NCI-H226 (cell line): ENCODE results near the gene ATP8B2.
"Not testable (repeated sequence)": the region's sequence is repeated elsewhere in the genome, so short reads cannot be mapped to it uniquely, and the experiment has no call there.

Experiments used
- DNase-seq: peaks from one replicate; pipeline ENCODE4 v3.0.0-alpha.2; 2015

ATP8B2 gene, protein sequence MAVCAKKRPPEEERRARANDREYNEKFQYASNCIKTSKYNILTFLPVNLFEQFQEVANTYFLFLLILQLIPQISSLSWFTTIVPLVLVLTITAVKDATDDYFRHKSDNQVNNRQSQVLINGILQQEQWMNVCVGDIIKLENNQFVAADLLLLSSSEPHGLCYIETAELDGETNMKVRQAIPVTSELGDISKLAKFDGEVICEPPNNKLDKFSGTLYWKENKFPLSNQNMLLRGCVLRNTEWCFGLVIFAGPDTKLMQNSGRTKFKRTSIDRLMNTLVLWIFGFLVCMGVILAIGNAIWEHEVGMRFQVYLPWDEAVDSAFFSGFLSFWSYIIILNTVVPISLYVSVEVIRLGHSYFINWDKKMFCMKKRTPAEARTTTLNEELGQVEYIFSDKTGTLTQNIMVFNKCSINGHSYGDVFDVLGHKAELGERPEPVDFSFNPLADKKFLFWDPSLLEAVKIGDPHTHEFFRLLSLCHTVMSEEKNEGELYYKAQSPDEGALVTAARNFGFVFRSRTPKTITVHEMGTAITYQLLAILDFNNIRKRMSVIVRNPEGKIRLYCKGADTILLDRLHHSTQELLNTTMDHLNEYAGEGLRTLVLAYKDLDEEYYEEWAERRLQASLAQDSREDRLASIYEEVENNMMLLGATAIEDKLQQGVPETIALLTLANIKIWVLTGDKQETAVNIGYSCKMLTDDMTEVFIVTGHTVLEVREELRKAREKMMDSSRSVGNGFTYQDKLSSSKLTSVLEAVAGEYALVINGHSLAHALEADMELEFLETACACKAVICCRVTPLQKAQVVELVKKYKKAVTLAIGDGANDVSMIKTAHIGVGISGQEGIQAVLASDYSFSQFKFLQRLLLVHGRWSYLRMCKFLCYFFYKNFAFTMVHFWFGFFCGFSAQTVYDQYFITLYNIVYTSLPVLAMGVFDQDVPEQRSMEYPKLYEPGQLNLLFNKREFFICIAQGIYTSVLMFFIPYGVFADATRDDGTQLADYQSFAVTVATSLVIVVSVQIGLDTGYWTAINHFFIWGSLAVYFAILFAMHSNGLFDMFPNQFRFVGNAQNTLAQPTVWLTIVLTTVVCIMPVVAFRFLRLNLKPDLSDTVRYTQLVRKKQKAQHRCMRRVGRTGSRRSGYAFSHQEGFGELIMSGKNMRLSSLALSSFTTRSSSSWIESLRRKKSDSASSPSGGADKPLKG

DNA sequence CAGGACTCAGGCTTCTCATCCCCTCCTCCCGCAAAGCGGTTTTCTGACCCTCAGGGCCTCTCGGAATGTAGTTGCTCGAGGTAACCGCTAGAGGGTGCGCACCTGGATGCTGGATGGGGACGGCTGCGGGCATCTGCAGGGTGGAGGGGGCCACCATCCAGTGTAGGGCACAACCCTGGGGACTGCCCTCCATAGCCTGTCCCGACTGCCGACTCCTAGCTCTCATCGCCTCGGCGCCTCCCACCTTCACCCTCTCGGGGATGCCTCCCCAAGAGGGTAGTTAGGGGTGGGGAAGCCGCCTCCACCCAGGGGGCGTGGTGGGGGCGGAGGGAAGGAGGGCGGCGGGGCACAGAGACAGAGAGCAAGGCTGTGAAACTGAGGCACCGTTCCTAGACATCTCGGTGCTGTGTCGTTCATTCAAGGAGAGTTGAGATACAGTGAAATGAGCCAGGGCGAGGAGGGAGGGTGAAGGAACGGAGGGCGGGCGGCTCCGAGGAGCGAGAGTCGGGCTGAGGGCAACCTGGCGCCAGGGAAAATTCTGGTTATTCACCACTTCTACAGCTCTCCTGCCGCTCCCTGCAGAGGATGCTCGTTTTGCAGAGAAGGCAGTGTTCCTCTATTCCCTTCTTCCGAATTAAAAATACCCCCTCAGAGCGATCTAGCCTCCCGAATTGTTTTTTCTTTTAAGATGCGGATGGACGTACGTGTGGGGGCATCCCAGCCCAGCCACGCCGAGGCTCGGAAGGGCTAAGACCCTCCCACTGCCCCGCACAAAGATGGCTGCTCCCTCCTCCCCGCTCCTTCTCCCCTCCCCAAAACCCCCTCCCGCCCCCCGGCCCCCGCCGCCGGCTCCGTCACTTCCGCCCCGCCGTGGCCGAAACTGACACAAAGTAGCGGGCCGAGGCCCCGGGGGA lies at the start of gene ATP8B2:
ATP8B2 (plus strand) TSS at position 857 of the 914 bp plus-strand sequence. CDS start 2,617 bp downstream, outside the sequence.
- peak; percentile 60 for DNase-seq

DNA sequence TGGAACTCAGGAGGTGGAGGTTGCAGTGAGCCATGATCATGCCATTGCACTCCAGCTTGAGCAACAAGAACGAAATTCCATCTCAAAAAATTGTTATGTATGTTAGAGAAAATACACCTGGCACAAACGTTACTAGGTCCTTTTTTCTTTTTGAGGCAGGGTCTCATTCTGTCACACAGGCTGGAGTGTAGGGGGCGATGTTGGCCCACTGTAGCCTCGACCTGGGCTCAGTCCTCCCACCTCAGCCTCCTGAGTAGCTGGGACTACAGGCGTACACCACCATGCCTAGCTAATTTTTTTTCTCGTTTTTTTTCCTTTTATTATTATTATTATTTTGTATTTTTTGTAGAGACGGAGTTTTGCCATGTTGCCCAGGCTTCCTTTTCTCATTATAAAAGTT lies 48.5 kb upstream of the ATP8B2 start:
- DNase-seq: no peak

DNA sequence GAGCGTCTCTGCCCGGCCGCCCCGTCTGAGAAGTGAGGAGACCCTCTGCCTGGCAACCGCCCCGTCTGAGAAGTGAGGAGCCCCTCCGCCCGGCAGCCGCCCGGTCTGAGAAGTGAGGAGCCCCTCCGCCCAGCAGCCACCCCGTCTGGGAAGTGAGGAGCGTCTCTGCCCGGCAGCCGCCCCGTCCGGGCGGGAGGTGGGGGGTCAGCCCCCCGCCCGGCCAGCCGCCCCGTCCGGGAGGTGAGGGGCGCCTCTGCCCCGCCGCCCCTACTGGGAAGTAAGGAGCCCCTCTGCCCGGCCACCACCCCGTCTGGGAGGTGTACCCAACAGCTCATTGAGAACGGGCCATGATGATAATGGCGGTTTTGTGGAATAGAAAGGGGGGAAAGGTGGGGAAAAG lies 37.7 kb upstream of the ATP8B2 start:
- not testable (repeated sequence) for DNase-seq

DNA sequence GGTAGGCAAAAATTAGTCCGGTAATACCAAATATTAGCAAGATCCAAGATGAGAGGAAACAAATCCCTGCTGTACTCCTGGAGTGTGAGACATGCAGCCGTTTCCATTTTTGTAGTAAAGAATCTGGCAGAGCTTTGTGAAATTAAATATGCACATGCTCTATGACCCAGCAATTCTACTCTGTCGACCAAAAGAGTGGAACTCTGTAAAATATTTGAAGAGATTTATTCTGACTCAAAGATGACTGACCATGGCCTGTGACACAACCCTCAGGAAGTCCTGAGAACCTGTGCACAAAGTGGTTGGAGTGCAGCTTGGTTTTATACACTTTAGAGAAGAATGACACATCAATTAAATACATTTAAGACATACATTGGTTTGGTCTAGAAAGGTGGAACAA lies 36.7 kb upstream of the ATP8B2 start:
- no peak for DNase-seq

DNA sequence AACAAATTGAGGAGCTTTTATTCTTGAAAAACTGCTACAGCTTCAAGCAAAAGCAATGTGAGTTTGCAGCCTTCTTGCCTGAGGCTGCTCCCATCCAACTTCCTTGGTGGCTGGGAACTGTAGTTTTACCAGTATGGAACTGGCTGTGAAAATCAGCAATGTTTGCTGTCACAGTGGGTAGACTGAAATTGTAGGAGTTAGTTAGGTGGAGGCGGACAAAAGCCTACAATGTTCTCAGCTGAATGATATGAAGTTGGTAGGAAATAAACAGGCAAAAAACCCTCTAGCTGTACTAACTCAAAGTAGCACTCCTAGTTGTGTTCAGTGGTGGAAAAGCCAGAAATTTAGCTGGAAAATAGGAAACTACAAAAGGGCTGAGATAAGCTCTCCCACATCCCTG lies 34.4 kb upstream of the ATP8B2 start:
- DNase-seq: no peak

DNA sequence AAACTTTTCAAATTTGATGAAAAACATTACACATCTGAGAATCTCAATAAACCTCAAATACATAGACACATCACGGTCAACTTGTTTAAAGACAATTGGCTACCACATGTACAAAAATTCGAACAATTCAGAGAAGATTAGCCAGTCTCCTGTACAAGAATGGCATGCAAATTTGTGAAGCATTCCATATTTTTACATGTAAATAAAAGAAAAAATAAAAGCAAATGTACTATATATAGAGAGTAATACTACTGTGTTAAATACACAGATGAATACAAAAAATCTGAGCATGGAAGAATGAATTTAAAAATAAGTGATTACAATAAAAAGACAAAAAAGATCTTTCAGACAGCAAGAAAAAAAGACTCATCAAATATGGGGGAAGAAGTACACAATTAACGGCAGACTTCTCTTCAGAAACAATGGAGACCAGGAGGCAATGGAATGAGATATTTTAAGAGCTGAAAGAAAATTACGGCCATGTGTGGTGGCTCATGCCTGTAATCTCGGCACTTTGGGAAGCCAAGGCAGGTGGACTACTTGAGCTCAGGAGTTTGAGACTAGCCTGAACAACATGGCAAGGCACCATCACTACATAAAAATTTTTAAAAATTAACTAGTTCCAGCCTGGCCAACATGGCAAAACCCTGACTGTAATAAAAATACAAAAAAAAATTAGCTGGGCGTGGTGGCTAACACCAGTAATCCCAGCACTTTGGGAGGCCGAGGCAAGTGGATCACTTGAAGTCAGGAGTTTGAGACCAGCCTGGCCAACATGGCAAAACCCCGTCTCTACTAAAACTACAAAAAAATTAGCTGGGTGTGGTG lies 29.7 kb upstream of the ATP8B2 start:
- no peak for DNase-seq

DNA sequence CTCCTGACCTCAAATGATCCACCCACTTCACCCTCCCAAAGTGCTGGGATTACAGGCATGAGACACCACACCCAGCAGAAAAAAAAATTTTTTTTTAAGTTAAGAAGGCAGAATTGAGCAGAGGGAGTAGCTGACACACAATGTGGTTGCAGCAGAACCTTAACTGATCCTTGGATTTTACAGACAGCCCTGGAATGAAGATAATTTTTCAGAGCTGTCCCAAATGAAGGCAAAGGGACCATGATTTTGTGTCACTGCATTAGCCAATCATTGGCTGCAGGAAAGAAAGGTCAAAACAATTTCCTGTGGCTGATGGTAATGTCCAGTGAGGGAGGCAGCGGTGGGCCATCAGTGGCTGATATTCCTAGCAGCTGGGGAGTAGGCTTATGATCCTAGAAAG lies 23.7 kb upstream of the ATP8B2 start:
- no peak for DNase-seq

DNA sequence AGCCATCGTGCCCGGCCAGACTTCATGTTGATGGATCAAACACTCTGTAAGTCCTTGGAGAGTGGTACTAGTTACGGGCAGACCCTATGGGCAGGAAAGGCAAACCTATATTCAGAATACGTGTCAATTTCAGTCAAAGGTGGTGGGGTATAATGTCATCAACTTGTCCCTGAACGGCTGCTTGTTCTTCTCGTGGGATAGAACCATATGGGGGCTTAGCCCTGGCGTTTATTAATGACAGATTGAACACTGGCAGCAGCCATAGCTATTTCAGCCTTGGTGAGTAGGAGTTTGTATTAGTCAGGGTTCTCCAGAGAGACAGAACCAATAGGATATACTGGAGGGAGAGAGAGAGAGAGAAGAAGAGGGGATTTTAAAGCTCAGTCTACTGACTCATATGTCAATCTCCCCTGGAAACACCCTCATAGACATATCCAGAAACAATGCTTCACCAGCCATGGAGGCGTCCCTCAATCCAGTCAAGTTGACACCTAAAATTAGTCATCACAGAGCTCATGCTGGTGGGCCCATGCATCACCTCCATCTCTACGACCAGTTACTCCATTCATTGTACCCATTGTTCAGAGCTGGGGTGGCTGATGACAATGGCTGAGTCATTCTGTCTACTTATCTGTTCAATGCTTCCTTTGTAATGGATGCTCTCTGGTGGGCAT lies 20.5 kb upstream of the ATP8B2 start:
- DNase-seq: peak; percentile 33

DNA sequence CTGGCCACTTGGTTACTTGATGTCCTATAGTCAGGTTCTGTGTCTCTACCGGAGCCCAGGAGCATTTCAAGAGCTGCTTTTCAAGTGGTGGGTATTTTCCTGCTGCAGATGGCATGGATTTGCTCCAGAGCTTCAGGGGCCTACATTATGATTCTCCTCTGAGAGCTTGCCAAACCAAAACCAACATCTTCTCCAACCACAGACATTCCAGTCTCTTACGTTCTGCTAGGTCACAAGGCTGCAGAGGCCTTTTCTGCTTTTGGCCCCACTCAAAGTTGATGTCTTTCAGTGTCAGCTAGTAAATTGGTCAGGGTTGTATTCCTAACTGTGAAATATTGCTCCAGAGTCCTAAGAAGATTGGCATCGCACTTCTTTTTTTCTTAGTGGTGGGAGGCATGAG lies 19.2 kb upstream of the ATP8B2 start:
- DNase-seq: no peak

DNA sequence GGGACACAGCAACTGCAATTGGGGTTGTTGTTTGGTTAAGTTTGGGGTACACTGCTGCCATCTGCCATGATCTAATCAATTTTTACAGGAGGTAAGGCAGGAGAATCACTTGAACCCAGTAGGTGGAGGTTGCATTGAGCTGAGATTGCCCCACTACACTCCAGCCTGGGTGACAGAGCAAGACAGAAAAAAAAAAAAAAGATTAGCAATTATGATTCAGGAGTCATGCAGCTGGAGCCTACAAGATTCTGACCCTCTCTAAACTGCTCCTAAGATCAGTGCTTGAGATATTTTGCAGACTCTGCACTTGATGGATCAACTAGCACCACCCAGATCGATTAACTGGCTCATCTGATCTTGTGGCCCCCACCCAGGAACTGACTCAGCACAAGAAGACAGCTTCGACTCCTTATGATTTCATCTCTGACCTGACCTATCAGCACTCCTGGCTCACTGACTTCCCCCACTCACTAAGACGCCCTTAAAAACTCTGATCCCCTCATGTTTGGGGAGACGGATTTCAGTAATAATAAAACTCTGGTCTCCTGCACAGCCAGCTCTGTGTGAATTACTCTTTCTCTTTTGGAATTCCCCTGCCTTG lies 17.6 kb upstream of the ATP8B2 start:
- not testable (repeated sequence) for DNase-seq

DNA sequence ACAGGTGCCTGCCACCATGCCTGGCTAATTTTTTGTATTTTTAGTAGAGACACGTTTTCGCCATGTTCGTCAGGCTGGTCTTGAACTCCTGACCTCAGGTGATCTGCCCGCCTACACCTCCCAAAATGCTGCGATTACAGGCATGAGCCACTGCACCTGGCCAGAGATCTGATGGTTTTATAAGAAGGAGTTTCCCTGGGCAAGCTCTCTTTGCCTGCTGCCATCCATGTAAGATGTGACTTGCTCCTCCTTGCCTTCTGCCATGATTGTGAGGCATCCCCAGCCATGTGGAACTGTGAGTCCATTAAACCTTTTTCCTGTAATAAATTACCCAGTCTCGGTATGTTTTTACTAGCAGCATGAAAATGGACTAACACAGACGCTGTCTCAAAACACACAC lies 16.2 kb upstream of the ATP8B2 start:
- DNase-seq: not testable (repeated sequence)

DNA sequence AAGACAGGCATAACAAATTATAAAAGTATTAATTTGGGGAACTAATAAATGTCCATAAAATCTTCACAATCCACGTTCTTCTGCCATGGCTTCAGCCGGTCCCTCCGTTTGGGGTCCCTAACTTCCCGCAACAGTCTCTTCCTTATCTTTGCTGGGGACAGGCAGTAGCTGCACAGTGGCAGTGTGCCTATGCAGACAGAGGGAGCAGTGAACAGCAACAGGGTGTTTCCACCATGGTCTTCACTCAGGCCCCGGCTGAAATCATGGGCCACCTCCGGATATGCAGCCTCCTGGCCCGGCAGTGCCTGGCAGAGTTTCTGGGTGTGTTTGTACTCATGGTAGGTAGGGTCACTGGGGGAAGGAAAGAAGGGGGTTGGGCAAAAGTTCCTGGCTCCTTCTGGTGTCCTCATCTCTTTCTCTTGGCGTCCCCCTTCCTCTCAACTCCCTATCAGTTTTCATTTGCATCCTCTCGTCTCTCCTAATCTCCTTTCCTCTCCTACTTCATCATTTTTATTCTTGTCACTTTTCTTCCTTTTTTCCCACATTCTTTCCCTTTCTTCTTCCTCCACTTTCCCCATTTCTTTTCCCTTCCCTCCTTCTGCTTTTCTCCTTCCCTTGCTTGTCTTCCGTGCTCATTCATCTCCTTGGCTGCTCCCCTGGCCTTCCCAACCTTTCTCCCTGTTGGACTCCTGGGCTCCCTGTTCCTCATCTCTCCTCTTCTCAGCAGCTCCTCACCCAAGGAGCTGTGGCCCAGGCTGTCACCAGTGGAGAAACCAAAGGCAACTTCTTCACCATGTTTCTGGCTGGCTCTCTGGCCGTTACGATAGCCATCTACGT lies 12.9 kb upstream of the ATP8B2 start:
- not testable (repeated sequence) for DNase-seq

DNA sequence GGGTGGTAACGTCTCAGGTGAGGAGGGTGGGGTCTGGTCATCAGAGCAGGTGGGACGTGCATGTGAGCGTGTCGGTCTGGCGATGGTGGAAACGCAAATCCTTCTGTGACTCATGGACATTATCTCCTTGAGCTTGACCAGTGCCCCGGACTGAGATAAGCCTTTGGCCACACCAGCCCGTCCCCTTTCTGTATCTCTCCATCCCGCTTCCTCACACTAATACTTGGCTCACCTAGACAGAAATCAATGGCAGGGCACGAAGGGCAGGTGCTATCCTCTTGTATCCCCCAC lies 12.3 kb upstream of the ATP8B2 start:
- no peak for DNase-seq

DNA sequence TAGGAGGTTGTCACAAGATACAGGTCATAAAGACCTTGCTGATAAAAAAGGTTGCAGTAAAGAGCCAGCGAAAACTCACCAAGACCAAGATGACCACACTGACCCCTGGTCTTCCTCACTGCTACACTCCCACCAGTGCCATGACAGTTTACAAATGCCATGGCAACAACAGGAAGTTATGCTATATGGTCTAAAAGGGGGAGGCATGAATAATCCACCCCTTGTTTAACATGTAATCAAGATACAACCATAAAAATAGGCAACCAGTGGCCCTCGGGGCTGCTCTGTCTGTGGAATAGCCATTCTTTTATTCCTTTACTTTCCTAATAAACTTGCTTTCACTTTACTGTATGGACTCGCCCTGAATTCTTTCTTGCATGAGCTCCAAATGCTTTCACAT lies 11.1 kb upstream of the ATP8B2 start:
- not testable (repeated sequence) for DNase-seq

DNA sequence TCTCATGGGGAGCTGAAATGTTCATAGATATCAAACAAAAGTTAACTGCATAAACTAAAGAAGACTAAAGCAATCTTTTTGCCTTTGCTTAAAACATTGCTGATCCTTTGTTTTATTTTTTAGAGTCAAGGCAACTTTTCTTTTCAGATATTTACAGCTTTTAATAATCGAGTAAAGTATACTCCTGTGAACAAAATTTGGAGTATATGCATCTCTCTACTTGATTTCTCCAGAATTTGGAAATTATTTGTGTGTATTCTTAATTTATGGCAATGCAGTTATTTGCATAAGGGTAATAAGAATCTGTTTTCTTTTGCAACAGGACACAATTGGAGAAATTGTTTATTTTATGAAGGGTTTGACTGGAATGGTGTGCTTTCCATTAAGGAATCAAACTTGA lies 8.6 kb upstream of the ATP8B2 start:
- no peak for DNase-seq

DNA sequence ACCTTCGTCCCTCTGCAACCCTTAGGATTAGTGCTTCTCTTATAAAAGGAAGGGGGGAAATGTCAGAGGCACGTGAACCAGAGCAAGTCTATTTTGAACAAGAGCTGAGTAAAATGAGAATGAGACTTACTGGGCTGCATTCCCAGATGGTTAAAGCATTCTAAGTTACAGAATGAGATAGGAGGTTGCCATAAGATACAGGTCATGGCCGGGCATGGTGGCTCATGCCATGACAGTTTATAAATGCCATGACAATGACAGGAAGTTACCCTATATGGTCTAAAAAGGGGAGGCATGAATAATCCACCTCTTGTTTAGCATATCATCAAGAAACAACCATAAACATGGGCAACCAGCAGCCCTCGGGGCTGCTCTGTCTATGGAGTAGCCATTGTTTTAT lies 6.9 kb upstream of the ATP8B2 start:
- no peak for DNase-seq

DNA sequence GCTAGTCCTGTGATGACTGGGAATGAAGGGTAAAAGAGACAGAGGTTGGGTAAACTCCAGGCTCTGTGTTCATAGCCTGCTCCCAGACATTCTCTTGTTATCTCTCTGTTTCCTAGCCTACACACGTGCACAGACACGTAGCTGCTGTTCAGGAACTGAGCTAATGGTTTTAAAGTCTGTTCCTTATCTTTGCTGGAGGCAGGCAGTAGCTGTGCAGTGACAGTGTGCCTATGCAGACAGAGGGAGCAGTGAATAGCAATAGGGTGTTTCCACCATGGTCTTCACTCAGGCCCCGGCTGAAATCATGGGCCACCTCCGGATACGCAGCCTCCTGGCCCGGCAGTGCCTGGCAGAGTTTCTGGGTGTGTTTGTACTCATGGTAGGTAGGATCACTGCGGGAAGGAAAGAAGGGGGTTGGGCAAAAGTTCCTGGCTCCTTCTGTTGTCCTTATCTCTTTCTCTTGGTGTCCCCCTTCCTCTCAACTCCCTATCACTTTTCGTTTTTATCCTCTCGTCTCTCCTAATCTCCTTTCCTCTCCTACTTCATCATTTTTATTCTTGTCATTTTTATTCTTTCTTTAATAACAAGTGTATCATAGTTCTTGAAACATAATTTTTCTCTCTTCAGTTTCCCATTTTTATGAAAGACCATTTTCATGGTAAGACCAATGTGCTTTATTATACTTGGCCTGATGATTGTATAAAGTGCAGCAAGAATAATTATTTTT lies 4.3 kb upstream of the ATP8B2 start, which contains the start of gene AQP10:
AQP10 (plus strand) TSS at position 212 of the 727 bp plus-strand sequence; CDS start at position 275, 63 bp downstream.
- peak; percentile 71 for DNase-seq

DNA sequence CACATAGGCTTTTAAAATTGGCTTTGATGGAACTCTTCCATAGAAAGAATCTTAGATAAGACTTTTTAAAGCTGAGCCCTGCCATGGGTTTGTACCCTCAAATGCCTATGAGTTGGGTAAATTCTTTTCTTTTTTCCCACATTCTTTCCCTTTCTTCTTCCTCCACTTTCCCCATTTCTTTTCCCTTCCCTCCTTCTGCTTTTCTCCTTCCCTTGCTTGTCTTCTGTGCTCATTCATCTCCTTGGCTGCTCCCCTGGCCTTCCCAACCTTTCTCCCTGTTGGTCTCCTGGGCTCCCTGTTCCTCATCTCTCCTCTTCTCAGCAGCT lies 3.8 kb upstream of the ATP8B2 start:
- DNase-seq: not testable (repeated sequence)

DNA sequence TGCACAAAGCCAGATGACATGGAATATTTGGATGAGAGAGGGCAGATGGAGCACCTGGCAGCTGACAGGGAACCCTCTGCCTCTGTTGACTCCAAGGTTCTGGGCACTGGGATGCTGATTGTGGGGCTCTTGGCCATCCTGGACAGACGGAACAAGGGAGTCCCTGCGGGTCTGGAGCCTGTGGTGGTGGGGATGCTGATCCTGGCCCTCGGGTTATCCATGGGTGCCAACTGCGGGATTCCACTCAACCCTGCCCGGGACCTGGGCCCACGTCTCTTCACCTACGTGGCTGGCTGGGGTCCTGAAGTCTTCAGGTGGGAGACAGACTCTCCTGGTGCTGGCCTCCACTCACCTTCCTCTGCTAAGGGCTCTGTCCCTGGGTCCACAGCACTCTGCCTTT lies 1.8 kb upstream of the ATP8B2 start:
- DNase-seq: no peak
